IMR-90 (cell line): Measurements from ENCODE around the gene CACNA1D. TPM values are rescaled to one million over a fixed set of nuclear protein-coding genes. Genes with fewer than 3 reads are reported as not detected.

Experiments used
- ATAC-seq: fragments of 200-7000 bp; cut with Tn5 transposase; 2 replicates; pipeline ENCODE4 v1.9.1; 2020; ENCODE audit warnings: low read depth, mild to moderate bottlenecking, moderate library complexity
- BruUV-seq: library from RNA; stranded (reverse); fragments of 400-500 nt; replicated peaks from 2 replicates; lab custom pipeline; 2021; lab: Mats Ljungman, UMichigan
- CTCF ChIA-PET: fragments of 300-600 bp; formaldehyde crosslinking; extraction: SDS; loops from one replicate; lab custom pipeline; 2021; ENCODE audit warnings: antibody characterized with exemption; lab: Yijun Ruan, JAX
- POLR2A ChIA-PET: fragments of 300-600 bp; sonication (Branson Sonifier 250); formaldehyde crosslinking; loops from one replicate; lab custom pipeline; 2022; ENCODE audit warnings: antibody characterized with exemption; ENCODE audit not compliant: unreplicated experiment; lab: Charles Lee
- DNase-seq: peaks from one replicate; pipeline ENCODE4 v3.0.0; 2013
- H2AFZ ChIP-seq: replicated peaks from 2 replicates; pipeline ENCODE3; 2013; ENCODE audit warnings: low read length, mild to moderate bottlenecking; ENCODE audit not compliant: poor library complexity
- H2AK5ac ChIP-seq: 2 replicates; pipeline ENCODE4 v1.6.1; 2013; ENCODE audit warnings: low read depth, low read length, inconsistent platforms
- H2AK9ac ChIP-seq: replicated peaks from 2 replicates; pipeline ENCODE3; 2013; ENCODE audit warnings: mild to moderate bottlenecking, low read depth, low read length, moderate library complexity; ENCODE audit not compliant: poor library complexity
- H2BK120ac ChIP-seq: 2 replicates; pipeline ENCODE4 v1.6.1; 2013; ENCODE audit warnings: low read depth, low read length, inconsistent platforms
- H2BK15ac ChIP-seq: 3 replicates; pipeline ENCODE4 v1.6.1; 2013; ENCODE audit warnings: low read depth, low read length, inconsistent platforms
- H2BK20ac ChIP-seq: 2 replicates; pipeline ENCODE4 v1.6.1; 2013; ENCODE audit warnings: low read depth, mild to moderate bottlenecking, inconsistent platforms, low read length, moderate library complexity
- H2BK5ac ChIP-seq: 2 replicates; pipeline ENCODE4 v1.6.1; 2013; ENCODE audit warnings: mild to moderate bottlenecking, low read depth, low read length, inconsistent platforms; ENCODE audit not compliant: poor library complexity, severe bottlenecking
- H3K14ac ChIP-seq: replicated peaks from 2 replicates; pipeline ENCODE4 v1.6.1; 2013; ENCODE audit warnings: low read depth, low read length, inconsistent platforms
- H3K18ac ChIP-seq: 2 replicates; pipeline ENCODE4 v1.6.1; 2013; ENCODE audit warnings: low read depth, low read length, control low read depth
- H3K23ac ChIP-seq: 2 replicates; pipeline ENCODE4 v1.6.1; 2013; ENCODE audit warnings: low read depth, low read length, inconsistent platforms
- H3K27ac ChIP-seq: 2 replicates; pipeline ENCODE4 v1.5.1; 2013; ENCODE audit warnings: mild to moderate bottlenecking, control low read depth, low read length; ENCODE audit not compliant: insufficient read depth
- H3K27me3 ChIP-seq: 2 replicates; pipeline ENCODE4 v1.6.1; 2013; ENCODE audit warnings: low read length; ENCODE audit not compliant: control insufficient read depth, insufficient read depth
- H3K36me3 ChIP-seq: 2 replicates; pipeline ENCODE4 v1.6.1; 2013; ENCODE audit warnings: low read length, mixed read lengths; ENCODE audit not compliant: control insufficient read depth, insufficient read depth
- H3K4ac ChIP-seq: 2 replicates; pipeline ENCODE4 v1.6.1; 2013; ENCODE audit warnings: low read depth, low read length, inconsistent platforms
- H3K4me1 ChIP-seq: 2 replicates; pipeline ENCODE4 v1.6.1; 2013; ENCODE audit warnings: low read length, mixed read lengths; ENCODE audit not compliant: control insufficient read depth, insufficient read depth
- H3K4me2 ChIP-seq: 2 replicates; pipeline ENCODE4 v1.6.1; 2013; ENCODE audit warnings: low read depth, mild to moderate bottlenecking, control low read depth, low read length, moderate library complexity
- H3K4me3 ChIP-seq: 2 replicates; pipeline ENCODE4 v1.5.1; 2013; ENCODE audit warnings: low read depth, mild to moderate bottlenecking, control low read depth, low read length, moderate library complexity; ENCODE audit not compliant: insufficient read depth
- H3K56ac ChIP-seq: 2 replicates; pipeline ENCODE4 v1.6.1; 2013; ENCODE audit warnings: low read length, inconsistent platforms; ENCODE audit not compliant: insufficient read depth; ENCODE audit errors: extremely low read depth
- H3K79me1 ChIP-seq, 2 experiments: 2 replicates each; pipeline ENCODE4 v1.6.1; 2013; ENCODE audit warnings: low read length in 2 of 2, inconsistent platforms in 1 of 2, low read depth in 1 of 2
- H3K9ac ChIP-seq: 2 replicates; pipeline ENCODE4 v1.6.1; 2013; ENCODE audit warnings: low read depth, low read length, control low read depth
- H3K9me1 ChIP-seq: 2 replicates; pipeline ENCODE4 v1.6.1; 2013; ENCODE audit warnings: low read length, inconsistent platforms; ENCODE audit not compliant: insufficient read depth
- H3K9me3 ChIP-seq: 2 replicates; pipeline ENCODE4 v1.6.1; 2013; ENCODE audit warnings: low read length; ENCODE audit not compliant: control insufficient read depth, insufficient read depth
- H4K20me1 ChIP-seq: 2 replicates; pipeline ENCODE4 v1.6.1; 2013; ENCODE audit warnings: low read length, inconsistent platforms; ENCODE audit not compliant: insufficient read depth
- H4K5ac ChIP-seq: 2 replicates; pipeline ENCODE4 v1.6.1; 2013; ENCODE audit warnings: mild to moderate bottlenecking, low read depth, low read length, control low read depth
- H4K8ac ChIP-seq, 2 experiments: 2 replicates each; pipeline ENCODE4 v1.6.1; 2013; ENCODE audit warnings: low read depth in 2 of 2, low read length in 2 of 2, control low read depth in 1 of 2, inconsistent platforms in 1 of 2
- H4K91ac ChIP-seq: 2 replicates; pipeline ENCODE4 v1.6.1; 2013; ENCODE audit warnings: low read depth, low read length, inconsistent platforms; ENCODE audit not compliant: insufficient read depth
- BHLHE40 ChIP-seq: fragments of 150-350 bp; IDR thresholded peaks from 2 replicates; pipeline ENCODE4 v1.6.1; 2016; ENCODE audit warnings: mild to moderate bottlenecking, low read depth, low read length
- CEBPB ChIP-seq: IDR thresholded peaks from 2 replicates; pipeline ENCODE4 v1.6.1; 2012; ENCODE audit warnings: low read depth, low read length, improper control_type of control experiment
- CHD1 ChIP-seq: IDR thresholded peaks from 2 replicates; pipeline ENCODE4 v1.6.1; 2012; ENCODE audit warnings: low read depth, low read length, improper control_type of control experiment
- FOS ChIP-seq: fragments of 150-350 bp; IDR thresholded peaks from 2 replicates; pipeline ENCODE4 v1.6.1; 2016; ENCODE audit warnings: low read depth, low read length
- MAFK ChIP-seq: IDR thresholded peaks from 2 replicates; pipeline ENCODE4 v1.6.1; 2012; ENCODE audit warnings: low read depth, low read length, improper control_type of control experiment
- MAZ ChIP-seq: IDR thresholded peaks from 2 replicates; pipeline ENCODE4 v1.6.1; 2012; ENCODE audit warnings: low read depth, mild to moderate bottlenecking, low read length, improper control_type of control experiment, moderate library complexity, borderline replicate concordance
- MXI1 ChIP-seq: IDR thresholded peaks from 2 replicates; pipeline ENCODE4 v1.6.1; 2012; ENCODE audit warnings: low read depth, mild to moderate bottlenecking, low read length, moderate library complexity, borderline replicate concordance
- NFE2L2 ChIP-seq: fragments of 150-350 bp; IDR thresholded peaks from 2 replicates; pipeline ENCODE4 v1.6.1; 2016; ENCODE audit warnings: low read depth, mild to moderate bottlenecking, low read length
- POLR2A ChIP-seq: IDR thresholded peaks from 2 replicates; pipeline ENCODE4 v1.6.1; 2012; ENCODE audit warnings: mild to moderate bottlenecking, low read depth, low read length
- RAD21 ChIP-seq: IDR thresholded peaks from 2 replicates; pipeline ENCODE4 v1.6.1; 2012; ENCODE audit warnings: low read length, improper control_type of control experiment
- RFX5 ChIP-seq: IDR thresholded peaks from 2 replicates; pipeline ENCODE4 v1.8.0; 2012; ENCODE audit warnings: low read depth, mild to moderate bottlenecking, low read length, moderate library complexity
- SMC3 ChIP-seq: fragments of 150-350 bp; IDR thresholded peaks from 2 replicates; pipeline ENCODE4 v1.6.1; 2016; ENCODE audit warnings: low read depth, mild to moderate bottlenecking, antibody characterized with exemption, low read length, moderate library complexity
- WGBS, 2 experiments: methylation state at CpG; one replicate each; pipeline versions ENCODE4 v1.1.5 to v1.1.7; 2013; ENCODE audit warnings: missing lambda C conversion rate in 2 of 2; ENCODE audit not compliant: insufficient read length in 1 of 2; ENCODE audit errors: extremely low coverage in 2 of 2; 5-methylcytosine and 5-hydroxymethylcytosine counted together
- dilution Hi-C: fragments of 300-500 bp; cut with HindIII; formaldehyde crosslinking; loops from one replicate; pipeline ENCODE4 v1.14.3; 2018; ENCODE audit warnings: low sequenced_read_pairs; ENCODE audit not compliant: unreplicated experiment
- in situ Hi-C: fragments of 300-500 bp; cut with MboI; formaldehyde crosslinking; loops from 3 replicates; pipeline ENCODE4 v1.14.3; 2019; ENCODE audit warnings: low sequenced_read_pairs, inconsistent platforms, mixed read lengths
- intact Hi-C: fragments of 100-400 bp; cut with micrococcal nuclease; formaldehyde crosslinking; loops from 2 replicates; pipeline ENCODE4 v1.10.0; 2022
- polyA plus RNA-seq, 3 experiments: library from polyadenylated mRNA; depleted of rRNA; stranded (reverse); fragments of >200 nt; gene quantifications; 2 replicates each; pipeline ENCODE4 v1.2.3, GENCODE V29; 2012; ENCODE audit warnings: low replicate concordance in 1 of 3
- total RNA-seq: library from RNA; depleted of rRNA; stranded (reverse); fragments of >200 nt; gene quantifications from 2 replicates; pipeline ENCODE4 v1.2.3, GENCODE V29; 2012
- TF ChIP-seq, protein P1 (sequence below): conservative IDR thresholded peaks from 2 replicates; pipeline ENCODE4 v1.5.1; 2012; ENCODE audit warnings: mild to moderate bottlenecking, low read depth, low read length, improper control_type of control experiment

CACNA1D gene
- total and polyA plus RNA-seq, 2 of the 4 experiments (the other 2 are of a cell fraction): 0.07 TPM; not detected in 1

DNA sequence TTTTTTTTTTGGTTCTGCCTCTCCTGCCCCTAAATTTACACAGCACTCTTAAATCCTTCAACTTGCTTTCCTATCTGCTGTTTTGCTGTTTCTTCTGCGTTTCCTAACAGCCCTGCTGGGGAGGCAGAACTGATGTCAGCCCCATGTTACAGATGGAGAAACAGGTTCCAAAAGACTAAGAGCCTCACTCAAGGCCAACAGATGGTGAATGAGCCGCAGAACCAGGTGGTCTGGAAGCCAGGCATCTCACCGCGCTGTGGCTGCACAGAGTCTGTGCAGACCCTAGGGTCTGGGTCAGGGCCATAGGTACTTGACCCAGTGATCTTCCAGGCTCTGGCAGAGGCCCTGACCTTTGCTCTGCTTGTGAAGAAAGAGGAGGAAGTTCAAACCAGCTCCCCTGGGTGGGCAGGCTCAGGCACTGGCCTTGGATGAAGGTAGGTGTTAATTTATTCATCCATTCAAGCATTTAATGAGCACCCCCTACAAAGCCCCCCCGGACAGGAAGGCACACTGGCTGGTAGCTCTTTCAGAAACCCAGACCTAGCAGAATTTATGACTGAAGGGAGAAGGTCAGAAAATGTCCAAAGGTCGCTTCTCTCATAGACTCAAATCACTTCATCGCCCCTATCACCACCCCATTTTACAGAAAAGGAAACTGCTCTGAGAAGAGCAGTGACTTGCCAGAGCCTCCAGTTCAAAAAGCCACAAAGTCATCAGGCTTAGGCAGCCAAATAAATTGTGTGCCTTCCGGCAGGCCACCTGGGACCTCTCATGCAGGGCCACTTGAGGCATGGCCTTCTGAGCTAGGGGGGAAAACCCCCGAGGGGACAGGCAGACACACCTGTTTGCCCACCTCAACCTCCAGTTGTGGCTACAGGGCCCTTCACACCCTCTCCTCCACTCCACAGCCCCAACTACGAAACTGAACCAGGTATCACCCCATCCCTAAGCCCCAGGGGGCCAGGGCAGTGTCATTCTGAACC lies 349.1 kb downstream of the CACNA1D start (continued):
- TF ChIP-seq FOS: no peak

DNA sequence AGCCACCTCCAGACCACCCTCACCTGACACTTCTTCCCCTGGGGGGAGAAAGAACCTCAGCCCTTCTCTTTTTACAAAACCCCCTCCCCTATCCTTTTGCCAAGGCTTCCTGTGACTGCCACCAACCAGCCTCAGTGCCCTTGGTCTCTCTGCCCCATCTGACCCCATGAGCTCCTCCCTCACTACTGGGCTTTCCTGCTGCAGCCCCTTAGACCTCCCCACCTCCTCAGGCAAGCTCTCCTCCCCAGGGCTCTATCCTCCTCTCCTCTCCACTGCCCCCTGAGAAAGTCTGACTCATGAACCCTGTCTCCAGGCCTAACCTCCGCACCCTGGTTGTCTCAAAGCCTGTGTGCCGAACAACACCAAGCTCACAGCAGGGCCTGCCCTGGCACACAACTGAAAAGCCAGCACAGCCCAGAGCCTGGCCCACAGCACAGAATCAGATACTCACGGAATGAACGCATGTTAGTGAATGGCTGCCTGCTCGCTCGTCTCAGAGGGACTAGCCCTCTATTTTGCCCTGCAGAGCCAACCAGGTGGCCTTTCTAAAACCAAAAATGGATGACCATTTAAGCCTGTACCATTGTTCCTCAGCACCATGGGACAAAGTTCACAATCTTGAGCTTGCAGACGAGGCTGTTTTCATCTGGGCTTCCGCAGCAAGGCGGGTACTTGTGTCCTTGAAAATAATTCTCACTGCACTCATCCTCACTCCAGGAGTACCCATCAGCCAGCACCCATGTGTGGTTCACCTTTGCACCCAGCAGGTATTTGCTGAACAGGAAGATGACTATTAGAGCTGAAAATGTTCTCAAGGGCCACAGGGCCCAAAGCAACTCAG lies 350.1 kb downstream of the CACNA1D start:
- H2AK9ac ChIP-seq: peak overlapping the region; percentile 50
- no peaks in the 10 kb centered on the region; the same call in 1 of the 2 replicates for H3K4me1 ChIP-seq
- H3K9me1 ChIP-seq: no peaks in the 10 kb centered on the region
- H3K9ac ChIP-seq: no peak overlapping the region
- ATAC-seq (no peak), DNase-seq (no peak)
- H2BK15ac ChIP-seq: no peak overlapping the region
- no peak overlapping the region for H2BK20ac ChIP-seq
- no peak overlapping the region for H3K18ac ChIP-seq
- H3K14ac ChIP-seq: no peak overlapping the region
- peaks cover 3% of the 10 kb centered on the region; the same call in 1 of the 2 replicates for H3K9me3 ChIP-seq
- H4K91ac ChIP-seq: no peak overlapping the region
- no peak overlapping the region for H3K23ac ChIP-seq
- 87% methylated on average over 4 of the region's 9 CpGs; no CpG with 5 or more reads in 1 of the 2 experiments for WGBS, 2 experiments
- CTCF ChIA-PET: no interaction called here
- intact Hi-C loops: no loop called here
- H2AK5ac ChIP-seq: no peak overlapping the region
- POLR2A ChIA-PET: no interaction called here
- no peak overlapping the region for H2BK5ac ChIP-seq
- dilution Hi-C loops: no loop called here
- no peak overlapping the region for H3K56ac ChIP-seq
- H3K27me3 ChIP-seq: peaks cover 57% of the 10 kb centered on the region
- H4K5ac ChIP-seq: no peak overlapping the region
- H3K36me3 ChIP-seq: no peaks in the 10 kb centered on the region
- H3K4ac ChIP-seq: no peak overlapping the region
- H2BK120ac ChIP-seq: no peak overlapping the region
- H4K8ac ChIP-seq: no peak overlapping the region
- no peak overlapping the region for H2AFZ ChIP-seq
- in situ Hi-C loops: no loop called here
- no TSS peak for BruUV-seq
- no peak overlapping the region for H3K4me3 ChIP-seq
- H4K20me1 ChIP-seq: no peaks in the 10 kb centered on the region
- no peak overlapping the region for H3K27ac ChIP-seq
- no peak overlapping the region for H3K4me2 ChIP-seq
- H3K79me1 ChIP-seq: no peaks in the 10 kb centered on the region
- TF ChIP-seq RAD21 (no peak), CEBPB (no peak), MAZ (no peak), SMC3 (no peak), MXI1 (no peak), BHLHE40 (no peak), CHD1 (no peak), POLR2A (no peak), NFE2L2 (no peak), FOS (no peak), RFX5 (no peak), MAFK (no peak)
- TF ChIP-seq, protein P1, sequence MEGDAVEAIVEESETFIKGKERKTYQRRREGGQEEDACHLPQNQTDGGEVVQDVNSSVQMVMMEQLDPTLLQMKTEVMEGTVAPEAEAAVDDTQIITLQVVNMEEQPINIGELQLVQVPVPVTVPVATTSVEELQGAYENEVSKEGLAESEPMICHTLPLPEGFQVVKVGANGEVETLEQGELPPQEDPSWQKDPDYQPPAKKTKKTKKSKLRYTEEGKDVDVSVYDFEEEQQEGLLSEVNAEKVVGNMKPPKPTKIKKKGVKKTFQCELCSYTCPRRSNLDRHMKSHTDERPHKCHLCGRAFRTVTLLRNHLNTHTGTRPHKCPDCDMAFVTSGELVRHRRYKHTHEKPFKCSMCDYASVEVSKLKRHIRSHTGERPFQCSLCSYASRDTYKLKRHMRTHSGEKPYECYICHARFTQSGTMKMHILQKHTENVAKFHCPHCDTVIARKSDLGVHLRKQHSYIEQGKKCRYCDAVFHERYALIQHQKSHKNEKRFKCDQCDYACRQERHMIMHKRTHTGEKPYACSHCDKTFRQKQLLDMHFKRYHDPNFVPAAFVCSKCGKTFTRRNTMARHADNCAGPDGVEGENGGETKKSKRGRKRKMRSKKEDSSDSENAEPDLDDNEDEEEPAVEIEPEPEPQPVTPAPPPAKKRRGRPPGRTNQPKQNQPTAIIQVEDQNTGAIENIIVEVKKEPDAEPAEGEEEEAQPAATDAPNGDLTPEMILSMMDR: no peak
